Smooth muscle cell (in vitro differentiated cells): ENCODE measurements around the gene CBLB. TPM values are rescaled to one million over a fixed set of nuclear protein-coding genes. Genes with fewer than 3 reads are reported as not detected.

Source experiments
- DNase-seq: peaks from one replicate; lab custom pipeline; 2025; ENCODE audit not compliant: unreplicated experiment; lab: John Stamatoyannopoulos, UW
- H2AFZ ChIP-seq: fragments of 200-600 bp; sonication (generic); 2 replicates; pipeline ENCODE4 v1.6.0; 2016; ENCODE audit warnings: antibody characterized with exemption, low read depth, mild to moderate bottlenecking
- H3F3A ChIP-seq: fragments of 200-600 bp; sonication (generic); 2 replicates; pipeline ENCODE4 v1.6.0; 2017; ENCODE audit warnings: antibody characterized with exemption, low read depth
- H3K27ac ChIP-seq: fragments of 200-600 bp; sonication (generic); 2 replicates; pipeline ENCODE4 v1.5.1; 2016; ENCODE audit warnings: low read depth, mild to moderate bottlenecking
- H3K27me3 ChIP-seq: fragments of 200-600 bp; sonication (generic); 2 replicates; pipeline ENCODE4 v1.6.1; 2016; ENCODE audit warnings: low read depth, mild to moderate bottlenecking
- H3K36me3 ChIP-seq: fragments of 200-600 bp; sonication (generic); 2 replicates; pipeline ENCODE4 v1.5.1; 2016; ENCODE audit warnings: low read depth
- H3K4me1 ChIP-seq: fragments of 200-600 bp; sonication (generic); 2 replicates; pipeline ENCODE4 v1.5.1; 2016; ENCODE audit warnings: low read depth
- H3K4me2 ChIP-seq: fragments of 200-600 bp; sonication (generic); 2 replicates; pipeline ENCODE4 v1.6.0; 2016; ENCODE audit warnings: mild to moderate bottlenecking
- H3K4me3 ChIP-seq: fragments of 200-600 bp; sonication (generic); 2 replicates; pipeline ENCODE4 v1.5.1; 2016; ENCODE audit warnings: mild to moderate bottlenecking
- H3K79me2 ChIP-seq: fragments of 200-600 bp; sonication (generic); 2 replicates; pipeline ENCODE4 v1.6.0; 2016; ENCODE audit warnings: low read depth, mild to moderate bottlenecking
- H3K9ac ChIP-seq: fragments of 200-600 bp; sonication (generic); 2 replicates; pipeline ENCODE4 v1.6.0; 2016; ENCODE audit warnings: low read depth
- H3K9me3 ChIP-seq: fragments of 200-600 bp; sonication (generic); replicated peaks from 2 replicates; pipeline ENCODE4 v1.5.1; 2016; ENCODE audit warnings: low read depth
- H4K20me1 ChIP-seq: fragments of 200-600 bp; sonication (generic); 2 replicates; pipeline ENCODE4 v1.6.0; 2016; ENCODE audit warnings: low read depth
- WGBS: methylation state at CpG from one replicate; pipeline ENCODE4 v1.1.7; 2016; ENCODE audit warnings: low lambda C conversion rate; 5-methylcytosine and 5-hydroxymethylcytosine counted together
- polyA plus RNA-seq: library from polyadenylated mRNA; unstranded; fragments of >200 nt; fragmentation: Nextera tagmentation; extraction: Ambion mirVana; gene quantifications from 2 replicates; pipeline ENCODE4 v1.2.1, GENCODE V29; 2016
- total RNA-seq: library from RNA; depleted of rRNA; stranded (reverse); fragments of >200 nt; gene quantifications from 2 replicates; pipeline ENCODE4 v1.2.3, GENCODE V29; 2014
- TF ChIP-seq, protein P1 (sequence below): fragments of 200-600 bp; sonication (generic); IDR thresholded peaks from 2 replicates; pipeline ENCODE4 v1.5.1; 2017; ENCODE audit warnings: borderline replicate concordance, mild to moderate bottlenecking, antibody characterized with exemption; ENCODE audit not compliant: insufficient read depth, poor library complexity, severe bottlenecking

Gene CBLB
- total and polyA plus RNA-seq, 2 experiments from 2014 or later = 13.9 to 38.9 TPM

DNA sequence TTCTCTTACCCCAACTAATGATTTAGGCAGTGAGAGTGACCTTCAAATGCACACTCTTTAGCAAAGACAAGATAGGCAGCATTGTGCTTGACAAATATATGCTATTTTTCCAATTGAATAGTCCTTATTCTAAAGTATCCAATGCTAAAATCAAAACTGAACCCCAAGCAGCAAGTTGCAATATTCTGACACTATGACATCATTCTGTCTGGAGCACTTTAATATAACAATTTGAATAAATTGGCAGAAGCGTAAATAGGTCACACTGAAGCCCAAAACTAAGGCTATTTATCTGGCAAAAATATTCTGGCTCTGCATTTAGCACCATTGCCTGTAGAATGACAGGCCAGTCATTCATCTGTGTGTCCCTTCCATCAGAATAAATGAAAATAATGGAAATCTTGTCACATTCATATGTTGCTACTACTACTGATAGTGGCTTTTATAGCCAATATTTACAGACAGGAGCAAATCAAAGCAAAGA, 2.9 kb downstream of the CBLB start:
- no peaks in the 10 kb centered on the region for H3K9me3 ChIP-seq
- no peak overlapping the region for H2AFZ ChIP-seq
- peaks cover 32% of the 10 kb centered on the region for H3K4me1 ChIP-seq
- DNase-seq = no peak
- H3K4me2 ChIP-seq = peak overlapping the region; percentile 95
- H3F3A ChIP-seq = peaks cover 8% of the 10 kb centered on the region
- TF ChIP-seq, protein P1, sequence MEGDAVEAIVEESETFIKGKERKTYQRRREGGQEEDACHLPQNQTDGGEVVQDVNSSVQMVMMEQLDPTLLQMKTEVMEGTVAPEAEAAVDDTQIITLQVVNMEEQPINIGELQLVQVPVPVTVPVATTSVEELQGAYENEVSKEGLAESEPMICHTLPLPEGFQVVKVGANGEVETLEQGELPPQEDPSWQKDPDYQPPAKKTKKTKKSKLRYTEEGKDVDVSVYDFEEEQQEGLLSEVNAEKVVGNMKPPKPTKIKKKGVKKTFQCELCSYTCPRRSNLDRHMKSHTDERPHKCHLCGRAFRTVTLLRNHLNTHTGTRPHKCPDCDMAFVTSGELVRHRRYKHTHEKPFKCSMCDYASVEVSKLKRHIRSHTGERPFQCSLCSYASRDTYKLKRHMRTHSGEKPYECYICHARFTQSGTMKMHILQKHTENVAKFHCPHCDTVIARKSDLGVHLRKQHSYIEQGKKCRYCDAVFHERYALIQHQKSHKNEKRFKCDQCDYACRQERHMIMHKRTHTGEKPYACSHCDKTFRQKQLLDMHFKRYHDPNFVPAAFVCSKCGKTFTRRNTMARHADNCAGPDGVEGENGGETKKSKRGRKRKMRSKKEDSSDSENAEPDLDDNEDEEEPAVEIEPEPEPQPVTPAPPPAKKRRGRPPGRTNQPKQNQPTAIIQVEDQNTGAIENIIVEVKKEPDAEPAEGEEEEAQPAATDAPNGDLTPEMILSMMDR = no peak
- peaks cover 51% of the 10 kb centered on the region for H4K20me1 ChIP-seq
- H3K27ac ChIP-seq = no peak overlapping the region
- H3K27me3 ChIP-seq = no peaks in the 10 kb centered on the region
- no peaks in the 10 kb centered on the region for H3K36me3 ChIP-seq
- H3K79me2 ChIP-seq = peaks cover 71% of the 10 kb centered on the region
- peak overlapping the region; percentile 98 for H3K4me3 ChIP-seq
- no peak overlapping the region for H3K9ac ChIP-seq
- 100% methylated on average over 1 of the region's 1 CpG for WGBS

DNA sequence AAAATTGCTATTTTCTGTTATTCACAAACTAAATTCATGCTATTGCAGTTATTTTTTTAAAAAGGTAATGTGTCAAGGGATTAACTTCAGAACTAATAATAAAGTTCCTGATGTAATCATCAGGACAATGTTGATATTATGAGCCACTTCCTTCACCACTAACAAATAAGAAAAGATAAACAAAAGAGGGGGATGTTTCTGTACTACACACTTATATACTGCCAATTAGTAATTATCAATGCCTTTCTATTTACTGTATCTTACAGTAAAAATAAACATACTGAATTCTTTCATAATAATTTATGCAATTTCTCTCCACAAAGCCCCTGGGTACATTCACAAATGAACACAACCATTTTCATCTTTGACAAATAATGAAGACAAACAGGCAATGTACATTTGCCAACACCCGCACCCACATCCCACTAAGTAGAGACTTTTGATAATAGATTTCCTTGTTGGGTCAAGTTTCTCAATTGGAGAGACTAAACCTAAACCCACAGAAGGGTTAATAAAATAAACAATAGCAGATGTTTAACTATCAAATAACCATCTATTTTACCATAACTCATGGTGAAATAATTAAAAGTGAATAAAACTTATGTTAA, 3.7 kb downstream of the CBLB start:
- Histone ChIP-seq H3K36me3 (no peaks in the 10 kb centered on the region), H3F3A (peaks cover 6% of the 10 kb centered on the region), H3K9ac (no peak overlapping the region), H3K79me2 (peaks cover 79% of the 10 kb centered on the region), H3K27me3 (no peaks in the 10 kb centered on the region), H3K4me1 (peaks cover 24% of the 10 kb centered on the region), H3K4me2 (peak overlapping the region; percentile 95), H4K20me1 (peaks cover 57% of the 10 kb centered on the region), H3K4me3 (no peak overlapping the region), H2AFZ (no peak overlapping the region), H3K9me3 (no peaks in the 10 kb centered on the region), H3K27ac (no peak overlapping the region)
- no peak for DNase-seq
- TF ChIP-seq, protein P1 = no peak
- 91% methylated on average over 1 of the region's 1 CpG for WGBS

DNA sequence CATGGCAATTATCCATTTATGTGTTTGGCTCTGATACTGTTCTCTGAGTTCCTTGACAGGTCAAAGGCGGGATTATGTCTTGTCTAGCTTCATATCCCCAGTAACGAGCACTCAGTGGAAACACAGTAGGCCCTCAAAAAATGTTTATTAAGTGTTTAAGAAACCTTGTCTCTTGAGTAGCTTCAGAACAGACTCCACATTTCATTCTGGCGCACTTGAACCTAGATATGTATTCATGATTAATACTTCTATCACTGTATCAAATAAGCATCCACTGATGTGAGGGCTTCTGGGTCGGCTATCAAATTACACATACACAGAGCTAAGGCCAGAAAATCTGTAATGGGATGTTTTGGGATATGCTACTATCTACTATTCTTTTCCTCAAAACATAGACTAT, 4.6 kb downstream of the CBLB start:
- H3K9me3 ChIP-seq = no peaks in the 10 kb centered on the region
- peaks cover 20% of the 10 kb centered on the region for H3K4me1 ChIP-seq
- no peak overlapping the region for H2AFZ ChIP-seq
- H4K20me1 ChIP-seq = peaks cover 62% of the 10 kb centered on the region
- TF ChIP-seq, protein P1 = no peak
- peaks cover 84% of the 10 kb centered on the region for H3K79me2 ChIP-seq
- H3K9ac ChIP-seq = no peak overlapping the region
- H3K4me2 ChIP-seq = peak overlapping the region; percentile 95
- no peaks in the 10 kb centered on the region for H3F3A ChIP-seq
- H3K27ac ChIP-seq = no peak overlapping the region
- DNase-seq = no peak
- no peaks in the 10 kb centered on the region for H3K36me3 ChIP-seq
- no peaks in the 10 kb centered on the region for H3K27me3 ChIP-seq
- 90% methylated on average over 4 of the region's 4 CpGs for WGBS
- no peak overlapping the region for H3K4me3 ChIP-seq

DNA sequence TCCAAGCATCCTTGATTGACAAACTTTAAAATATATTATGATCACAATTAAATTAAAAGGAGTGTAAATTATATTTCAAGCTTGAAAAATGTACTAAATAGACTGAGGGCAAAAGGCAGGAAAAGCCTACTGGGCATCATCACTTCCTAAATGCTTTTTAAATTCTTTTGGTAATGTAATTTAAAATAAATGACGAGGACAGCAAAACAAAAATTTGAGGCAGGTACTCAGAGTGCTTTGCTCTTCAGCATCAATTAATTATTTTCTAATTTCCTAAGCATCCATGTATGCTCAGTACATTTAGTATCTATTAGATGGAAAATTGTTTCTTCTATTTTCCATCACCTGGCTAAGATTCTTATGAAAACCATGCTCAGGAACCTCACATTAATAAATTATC, 5.2 kb downstream of the CBLB start:
- Histone ChIP-seq H3K27me3 (no peaks in the 10 kb centered on the region), H3K79me2 (peaks cover 90% of the 10 kb centered on the region), H3K9ac (no peak overlapping the region), H3K4me2 (no peak overlapping the region), H4K20me1 (peaks cover 68% of the 10 kb centered on the region), H2AFZ (no peak overlapping the region), H3K4me3 (no peak overlapping the region), H3K4me1 (peaks cover 20% of the 10 kb centered on the region), H3K27ac (no peak overlapping the region), H3K9me3 (no peaks in the 10 kb centered on the region), H3F3A (no peaks in the 10 kb centered on the region), H3K36me3 (no peaks in the 10 kb centered on the region)
- WGBS = 97% methylated on average over 1 of the region's 1 CpG
- no peak for DNase-seq
- TF ChIP-seq, protein P1 = no peak
